ENCODE measurements around the gene CFAP77. TPM values are rescaled to one million over a fixed set of nuclear protein-coding genes. Genes with fewer than 3 reads are reported as not detected.
A peak's percentile ranks its signal among the peaks of the same experiment; 100 is the strongest.

Gene CFAP77
- total and polyA plus RNA-seq, 2 of the 8 experiments (the other 6 are each of a cell fraction or from before 2014, with no cell fraction given), result 0.63 to 0.97 TPM

GRCh38 chr9:132605387-132605786, 195.4 kb downstream of the CFAP77 start:
- H3K4me1 ChIP-seq (replicated peaks in 1 of 4; ENCODE audit: control insufficient read depth in 3 of 4, insufficient read depth in 4 of 4, low read length in 3 of 4), result no peaks in the 10 kb centered on the region
- no peak overlapping the region for H4K8ac ChIP-seq (ENCODE audit: extremely low read depth, insufficient read depth, low read length)
- H3K27me3 ChIP-seq (replicated peaks in 1 of 4; ENCODE audit: control insufficient read depth in 3 of 4, extremely low read depth in 1 of 4, insufficient read depth in 3 of 4, low read length in 3 of 4), result no peaks in the 10 kb centered on the region
- H4K91ac ChIP-seq (replicated peaks; ENCODE audit: insufficient read length, low read length), result no peak overlapping the region
- H3K14ac ChIP-seq (ENCODE audit: insufficient read length), result no peak overlapping the region
- peak overlapping the region; percentile 41 for H2BK120ac ChIP-seq (replicated peaks; ENCODE audit: low read depth, low read length)
- no peak overlapping the region for H2AFZ ChIP-seq (ENCODE audit: low read length)
- CTCF ChIA-PET (ENCODE audit: partially characterized antibody), result interaction anchor here (2.0 kb wide), 1 partner anchor 39 kb away, joined by 4 read pairs; no protein-coding TSS in a partner anchor
- FAIRE-seq (no peak), DNase-seq (ENCODE audit: low read depth in 1 of 2, low spot score in 2 of 2) (no peak)
- H3K79me2 ChIP-seq (ENCODE audit: control insufficient read depth in 1 of 2, insufficient read depth in 2 of 2, low read length in 2 of 2), result no peaks in the 10 kb centered on the region
- H2AK5ac ChIP-seq (ENCODE audit: low read depth, low read length), result no peak overlapping the region
- no peak overlapping the region for H3K23ac ChIP-seq (ENCODE audit: insufficient read length)
- no peak overlapping the region for H3K56ac ChIP-seq (replicated peaks; ENCODE audit: insufficient read length, low read depth, low read length)
- H3K23me2 ChIP-seq (ENCODE audit: low read depth, low read length), result no peaks in the 10 kb centered on the region
- H3K18ac ChIP-seq (ENCODE audit: extremely low read depth, low read length), result no peak overlapping the region
- H2BK20ac ChIP-seq (ENCODE audit: low read length), result no peak overlapping the region
- no peak overlapping the region for H3K4me3 ChIP-seq (ENCODE audit: extremely low read depth in 1 of 4, insufficient read depth in 2 of 4, low read depth in 3 of 4, low read length in 4 of 4)
- H3K9me3 ChIP-seq (ENCODE audit: insufficient read depth in 2 of 2, low read depth in 1 of 2, low read length in 1 of 2), result no peaks in the 10 kb centered on the region
- H4K20me1 ChIP-seq (replicated peaks in 1 of 2; ENCODE audit: control insufficient read depth in 1 of 2, insufficient read depth in 2 of 2, low read length in 2 of 2), result peaks cover 3 to 4% of the 10 kb centered on the region in 2 experiments
- H4K5ac ChIP-seq (ENCODE audit: insufficient read length, low read depth, low read length), result no peak overlapping the region
- 89% methylated on average over 6 of the region's 6 CpGs; no CpG with 5 or more reads in 1 of the 2 experiments for WGBS, 2 experiments (ENCODE audit: extremely low coverage in 1 of 2, insufficient coverage in 1 of 2, insufficient read length in 1 of 2, insufficient replicate concordance in 2 of 2, low coverage in 1 of 2, low lambda C conversion rate in 2 of 2, missing lambda C conversion rate in 1 of 2)
- H2BK12ac ChIP-seq (ENCODE audit: low read depth, low read length), result no peak overlapping the region
- no peak overlapping the region for H3K27ac ChIP-seq (ENCODE audit: low read depth, low read length)
- H2BK15ac ChIP-seq (ENCODE audit: low read length), result no peak overlapping the region
- no peak for TF ChIP-seq CBX8 (IDR thresholded peaks at IDR 0.05; ENCODE audit: borderline replicate concordance, low read depth, low read length)
- no peak for TF ChIP-seq CHD1 (IDR thresholded peaks at IDR 0.05; ENCODE audit: low read depth, low read length)
- no peak for TF ChIP-seq SIRT6 (IDR thresholded peaks at IDR 0.05; ENCODE audit: low read length)
- TF ChIP-seq SP4 (IDR thresholded peaks at IDR 0.05; ENCODE audit: low read length), result no peak
- no peak for TF ChIP-seq TAF1 (IDR thresholded peaks at IDR 0.05; ENCODE audit: low read depth, low read length)
- no peak for TF ChIP-seq NRF1 (IDR thresholded peaks at IDR 0.05; ENCODE audit: low read depth, low read length)
- TF ChIP-seq ATF2 (IDR thresholded peaks at IDR 0.05; ENCODE audit: low read length), result no peak
- POLR2A ChIA-PET (ENCODE audit: partially characterized antibody), result interaction anchor here (1.2 to 1.8 kb wide), 2 partner anchors 13 to 15 kb away, joined by 3 read pairs; no protein-coding TSS in a partner anchor
- no peak overlapping the region for H3K9ac ChIP-seq (replicated peaks in 1 of 4; ENCODE audit: extremely low read depth in 1 of 4, low read depth in 3 of 4, low read length in 3 of 4)
- H3K36me3 ChIP-seq (ENCODE audit: control insufficient read depth in 2 of 4, insufficient read depth in 4 of 4, low read length in 3 of 4), result peaks cover 0 to 14% (median 2%) of the 10 kb centered on the region in 4 experiments; a peak in 6 of 8 replicates
- H2BK5ac ChIP-seq (ENCODE audit: low read depth, low read length), result peak overlapping the region; percentile 60; the same call in 1 of the 2 replicates
- H3K79me1 ChIP-seq (ENCODE audit: low read depth, low read length), result peaks cover 2% of the 10 kb centered on the region
- no peak overlapping the region for H3K4ac ChIP-seq (replicated peaks; ENCODE audit: insufficient read length, low read depth, low read length)
- H3K4me2 ChIP-seq (ENCODE audit: insufficient read depth in 1 of 2, low read depth in 2 of 2, low read length in 2 of 2), result no peak overlapping the region

All from H1 (cell line).